NCI-H2196 treated with DMSO at 0.1 percent for 48 hours (cell line): ENCODE data around the gene GALNT17.

Source experiments
- DNase-seq: peaks from one replicate; lab custom pipeline; 2025; ENCODE audit not compliant: unreplicated experiment; lab: John Stamatoyannopoulos, UW

GALNT17 gene

GRCh38 chr7:71278257-71278656, 146.3 kb downstream of the GALNT17 start:
- no peak for DNase-seq

- no peak for DNase-seq
Measured at GRCh38 chr7:71281261-71281660, 149.3 kb downstream of the GALNT17 start.

- no peak for DNase-seq
Measured at GRCh38 chr7:71283802-71284201, 151.9 kb downstream of the GALNT17 start.

GRCh38 chr7:71285571-71286145, 153.7 kb downstream of the GALNT17 start:
- no peak for DNase-seq

- no peak for DNase-seq
Measured at GRCh38 chr7:71286336-71286735, 154.4 kb downstream of the GALNT17 start.

GRCh38 chr7:71286924-71287323, 155.0 kb downstream of the GALNT17 start:
- no peak for DNase-seq

- no peak for DNase-seq
Measured at GRCh38 chr7:71290452-71290851, 158.5 kb downstream of the GALNT17 start.

GRCh38 chr7:71298378-71298777, 166.4 kb downstream of the GALNT17 start:
- DNase-seq: no peak

- no peak for DNase-seq
Measured at GRCh38 chr7:71300086-71300485, 168.1 kb downstream of the GALNT17 start.

- no peak for DNase-seq
Measured at GRCh38 chr7:71300603-71301002, 168.7 kb downstream of the GALNT17 start.

- DNase-seq: no peak
Measured at GRCh38 chr7:71301167-71301566, 169.2 kb downstream of the GALNT17 start.

GRCh38 chr7:71303566-71303965, 171.6 kb downstream of the GALNT17 start:
- no peak for DNase-seq

GRCh38 chr7:71308096-71308495, 176.2 kb downstream of the GALNT17 start:
- DNase-seq: no peak

- no peak for DNase-seq
Measured at GRCh38 chr7:71311576-71311975, 179.6 kb downstream of the GALNT17 start.

- DNase-seq: no peak
Measured at GRCh38 chr7:71312755-71313490, 181.0 kb downstream of the GALNT17 start.

- DNase-seq: no peak
Measured at GRCh38 chr7:71313553-71313952, 181.6 kb downstream of the GALNT17 start.

GRCh38 chr7:71320916-71321315, 189.0 kb downstream of the GALNT17 start:
- DNase-seq: no peak

- no peak for DNase-seq
Measured at GRCh38 chr7:71322201-71322600, 190.3 kb downstream of the GALNT17 start.

GRCh38 chr7:71323726-71324125, 191.8 kb downstream of the GALNT17 start:
- DNase-seq: no peak

- DNase-seq: no peak
Measured at GRCh38 chr7:71325151-71325550, 193.2 kb downstream of the GALNT17 start.

GRCh38 chr7:71326595-71326994, 194.7 kb downstream of the GALNT17 start:
- DNase-seq: no peak

GRCh38 chr7:71327946-71328345, 196.0 kb downstream of the GALNT17 start:
- no peak for DNase-seq
